ENCODE results near the gene TMEM132C.

DNA sequence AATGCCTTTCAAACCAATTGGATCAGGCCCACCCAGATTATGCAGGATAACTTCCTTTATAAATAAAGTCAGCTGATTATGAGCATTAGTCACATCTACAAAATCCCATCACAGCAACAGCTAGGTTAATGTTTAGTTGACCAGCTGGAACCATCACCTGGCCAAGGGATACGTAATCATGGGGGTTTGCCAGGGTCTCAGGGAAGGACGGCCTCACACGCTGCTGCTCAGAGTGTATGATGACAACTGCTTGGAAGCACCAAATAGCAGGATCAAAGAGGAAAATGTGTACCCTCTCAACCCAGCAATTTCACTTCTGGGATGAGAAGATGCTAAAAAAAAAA, 394.2 kb downstream of the TMEM132C start:
- TF ChIP-seq, protein P1, sequence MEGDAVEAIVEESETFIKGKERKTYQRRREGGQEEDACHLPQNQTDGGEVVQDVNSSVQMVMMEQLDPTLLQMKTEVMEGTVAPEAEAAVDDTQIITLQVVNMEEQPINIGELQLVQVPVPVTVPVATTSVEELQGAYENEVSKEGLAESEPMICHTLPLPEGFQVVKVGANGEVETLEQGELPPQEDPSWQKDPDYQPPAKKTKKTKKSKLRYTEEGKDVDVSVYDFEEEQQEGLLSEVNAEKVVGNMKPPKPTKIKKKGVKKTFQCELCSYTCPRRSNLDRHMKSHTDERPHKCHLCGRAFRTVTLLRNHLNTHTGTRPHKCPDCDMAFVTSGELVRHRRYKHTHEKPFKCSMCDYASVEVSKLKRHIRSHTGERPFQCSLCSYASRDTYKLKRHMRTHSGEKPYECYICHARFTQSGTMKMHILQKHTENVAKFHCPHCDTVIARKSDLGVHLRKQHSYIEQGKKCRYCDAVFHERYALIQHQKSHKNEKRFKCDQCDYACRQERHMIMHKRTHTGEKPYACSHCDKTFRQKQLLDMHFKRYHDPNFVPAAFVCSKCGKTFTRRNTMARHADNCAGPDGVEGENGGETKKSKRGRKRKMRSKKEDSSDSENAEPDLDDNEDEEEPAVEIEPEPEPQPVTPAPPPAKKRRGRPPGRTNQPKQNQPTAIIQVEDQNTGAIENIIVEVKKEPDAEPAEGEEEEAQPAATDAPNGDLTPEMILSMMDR (IDR thresholded peaks at IDR 0.05): no peak
- no peak for TF ChIP-seq EZH2 (IDR thresholded peaks at IDR 0.05; ENCODE audit: borderline replicate concordance, insufficient read depth, low read depth, low read length, poor library complexity, severe bottlenecking)

Data from B cell (primary cell).